ENCODE results near the gene KAZN.
A peak's percentile ranks its signal among the peaks of the same experiment; 100 is the strongest.

Gene KAZN

DNA sequence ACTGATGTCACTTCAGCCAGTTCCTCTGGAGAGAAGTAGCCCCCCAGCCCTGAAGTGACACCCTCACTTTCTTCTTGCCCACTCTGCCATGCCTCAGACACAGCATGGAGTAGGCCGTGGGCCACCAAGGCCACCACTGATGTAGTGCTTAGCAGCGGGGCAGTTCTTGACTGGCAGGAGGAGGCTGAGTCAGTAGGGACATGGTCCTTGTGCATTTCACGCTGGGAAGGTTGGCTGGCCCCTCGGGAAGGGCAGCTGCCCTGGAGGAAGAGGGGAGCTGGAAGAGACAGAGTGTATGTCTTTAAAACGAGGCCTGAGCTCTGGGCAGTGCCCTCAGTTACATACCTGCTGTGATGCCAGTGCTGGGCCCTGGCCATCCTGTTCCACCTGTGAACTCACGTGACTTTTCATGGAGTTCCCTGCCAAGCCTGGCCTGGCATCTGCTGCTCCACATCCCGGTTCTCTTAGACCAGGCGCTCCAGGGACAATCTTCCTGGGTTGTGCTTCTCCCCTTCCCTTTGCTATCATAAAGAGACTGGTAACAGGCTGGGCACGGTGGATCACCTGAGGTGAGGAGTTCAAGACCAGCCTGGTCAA is 396.5 kb downstream of the KAZN start:
- TF ChIP-seq, protein P1, sequence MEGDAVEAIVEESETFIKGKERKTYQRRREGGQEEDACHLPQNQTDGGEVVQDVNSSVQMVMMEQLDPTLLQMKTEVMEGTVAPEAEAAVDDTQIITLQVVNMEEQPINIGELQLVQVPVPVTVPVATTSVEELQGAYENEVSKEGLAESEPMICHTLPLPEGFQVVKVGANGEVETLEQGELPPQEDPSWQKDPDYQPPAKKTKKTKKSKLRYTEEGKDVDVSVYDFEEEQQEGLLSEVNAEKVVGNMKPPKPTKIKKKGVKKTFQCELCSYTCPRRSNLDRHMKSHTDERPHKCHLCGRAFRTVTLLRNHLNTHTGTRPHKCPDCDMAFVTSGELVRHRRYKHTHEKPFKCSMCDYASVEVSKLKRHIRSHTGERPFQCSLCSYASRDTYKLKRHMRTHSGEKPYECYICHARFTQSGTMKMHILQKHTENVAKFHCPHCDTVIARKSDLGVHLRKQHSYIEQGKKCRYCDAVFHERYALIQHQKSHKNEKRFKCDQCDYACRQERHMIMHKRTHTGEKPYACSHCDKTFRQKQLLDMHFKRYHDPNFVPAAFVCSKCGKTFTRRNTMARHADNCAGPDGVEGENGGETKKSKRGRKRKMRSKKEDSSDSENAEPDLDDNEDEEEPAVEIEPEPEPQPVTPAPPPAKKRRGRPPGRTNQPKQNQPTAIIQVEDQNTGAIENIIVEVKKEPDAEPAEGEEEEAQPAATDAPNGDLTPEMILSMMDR (IDR thresholded peaks at IDR 0.05; ENCODE audit: low read depth, low read length, missing control alignments) = no peak
- in situ Hi-C loops (cut with HindIII; ENCODE audit: low sequenced_read_pairs) = no loop called here
- H3K4me3 ChIP-seq (ENCODE audit: low read depth, low read length) = no peak overlapping the region
- DNase-seq (ENCODE audit: low read depth) = no peak

DNA sequence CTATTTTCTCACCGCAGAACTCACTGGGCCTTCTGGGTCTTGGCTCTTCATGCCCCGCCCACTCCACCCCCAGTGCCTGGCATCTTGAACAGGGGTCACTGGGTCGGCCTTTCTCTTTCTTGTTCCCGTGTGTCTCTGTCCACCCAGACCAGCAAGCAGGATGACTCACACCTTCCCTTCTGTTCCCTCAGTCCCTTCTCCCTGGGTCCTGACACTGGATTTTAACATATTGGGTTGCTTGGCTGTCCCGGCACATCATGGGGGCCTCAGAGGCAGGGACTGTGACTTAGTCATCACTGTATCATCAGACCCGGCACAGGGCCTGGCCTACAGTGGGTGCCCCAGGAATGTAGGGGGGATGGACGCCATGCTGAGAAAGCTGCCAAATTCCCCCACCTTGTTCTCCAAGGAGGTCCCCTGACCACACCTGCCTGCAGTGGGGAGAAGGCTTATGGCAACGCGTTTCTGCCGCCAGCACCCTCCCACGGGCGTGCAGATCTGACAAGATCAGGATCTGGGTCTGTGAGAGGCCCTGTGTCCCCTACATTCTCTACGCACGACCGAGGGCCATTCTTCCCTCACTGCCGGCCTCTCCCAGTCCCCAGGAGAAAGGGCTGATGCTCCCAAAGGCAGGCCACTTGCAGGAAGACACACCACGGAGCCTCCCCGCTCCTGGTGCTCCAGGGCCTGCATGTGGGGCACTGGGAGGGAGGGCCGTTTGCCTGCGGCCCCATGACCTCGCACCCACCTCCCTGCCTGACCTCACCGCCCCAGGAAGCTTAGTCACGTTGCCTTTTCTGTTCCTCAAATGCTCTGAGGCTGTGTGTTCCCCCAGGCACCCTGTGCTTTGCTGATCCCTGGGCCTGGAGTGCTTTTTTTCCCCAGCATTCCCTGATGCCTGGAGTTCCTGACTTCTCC is 397.9 kb downstream of the KAZN start:
- DNase-seq (ENCODE audit: low read depth) = no peak
- in situ Hi-C loops (cut with HindIII; ENCODE audit: low sequenced_read_pairs) = no loop called here
- TF ChIP-seq, protein P1 (IDR thresholded peaks at IDR 0.05; ENCODE audit: low read depth, low read length, missing control alignments) = no peak
- H3K4me3 ChIP-seq (ENCODE audit: low read depth, low read length) = no peak overlapping the region

DNA sequence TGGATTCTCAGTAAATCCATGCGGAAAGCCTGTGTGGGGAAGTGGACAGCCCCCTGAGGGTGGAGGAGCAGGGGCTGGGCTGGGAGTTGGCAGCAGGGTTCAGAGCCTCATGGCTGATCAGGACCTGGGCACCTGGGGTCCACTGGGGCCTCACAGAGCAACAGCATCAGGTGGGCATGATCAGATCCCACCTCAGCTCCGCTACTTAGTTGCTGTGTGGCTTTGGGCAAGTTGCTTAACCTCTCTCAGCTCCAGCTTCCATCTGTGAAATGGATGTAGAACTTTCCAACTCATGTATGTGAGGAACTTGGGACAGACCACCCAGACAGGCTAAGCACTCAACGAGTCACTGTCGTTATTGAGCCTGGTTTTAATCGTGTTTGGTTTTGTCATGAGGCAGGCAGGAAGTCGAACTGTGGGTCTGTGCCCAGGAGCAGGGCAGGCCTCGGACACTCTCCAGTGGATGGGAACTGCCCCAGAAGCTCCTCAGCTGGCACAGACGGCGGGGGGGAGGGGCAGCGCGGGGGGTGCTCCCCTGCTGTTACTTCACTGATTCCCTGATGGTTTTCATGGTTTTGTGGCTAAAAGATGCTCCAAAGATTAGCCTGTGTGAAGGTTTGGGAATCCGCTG is 399.3 kb downstream of the KAZN start:
- H3K4me3 ChIP-seq (ENCODE audit: low read depth, low read length) = no peak overlapping the region
- in situ Hi-C loops (cut with HindIII; ENCODE audit: low sequenced_read_pairs) = no loop called here
- TF ChIP-seq, protein P1 (IDR thresholded peaks at IDR 0.05; ENCODE audit: low read depth, low read length, missing control alignments) = no peak
- DNase-seq (ENCODE audit: low read depth) = no peak

DNA sequence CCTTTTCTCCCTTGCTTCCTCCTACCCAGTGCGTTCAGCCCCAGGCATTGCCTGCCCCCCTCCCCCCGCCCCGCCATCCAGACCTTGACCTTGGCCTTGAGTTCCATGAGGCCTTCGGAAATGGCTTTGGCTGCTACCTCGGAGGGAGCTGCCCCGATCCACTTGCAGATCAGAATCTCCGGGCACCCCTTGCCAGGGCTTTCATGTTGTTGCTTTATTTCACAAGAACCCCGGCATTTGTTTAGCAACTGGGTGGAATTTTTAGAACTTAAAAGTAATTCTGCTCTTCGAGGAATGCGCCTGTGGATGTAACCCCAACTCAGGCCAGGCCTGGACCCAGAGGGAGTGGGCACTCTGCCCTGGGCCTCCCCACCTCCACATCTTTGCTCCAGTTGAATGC is 401.0 kb downstream of the KAZN start:
- in situ Hi-C loops (cut with HindIII; ENCODE audit: low sequenced_read_pairs) = no loop called here
- no peak for DNase-seq (ENCODE audit: low read depth)
- TF ChIP-seq, protein P1 (IDR thresholded peaks at IDR 0.05; ENCODE audit: low read depth, low read length, missing control alignments) = no peak
- no peak overlapping the region for H3K4me3 ChIP-seq (ENCODE audit: low read depth, low read length)

DNA sequence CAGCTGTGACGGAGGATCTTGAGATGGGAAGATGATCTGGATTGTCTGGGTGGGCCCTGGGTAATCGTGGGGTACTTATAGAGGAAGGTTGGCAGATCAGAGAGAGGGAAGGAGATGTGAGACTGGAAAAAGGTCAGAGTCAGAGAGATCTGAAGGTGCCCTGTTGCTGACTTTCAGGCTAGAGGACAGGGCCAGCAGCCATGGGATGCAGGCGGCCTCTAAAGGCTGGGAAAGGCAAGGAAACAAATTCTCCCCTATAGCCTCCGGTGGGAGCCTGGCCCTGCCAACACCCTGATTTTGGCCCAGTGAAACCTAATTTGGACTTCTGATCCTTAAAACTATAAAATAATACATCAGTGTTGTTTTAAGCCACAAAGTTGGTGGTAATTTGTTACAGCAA is 401.5 kb downstream of the KAZN start:
- DNase-seq (ENCODE audit: low read depth) = no peak
- in situ Hi-C loops (cut with HindIII; ENCODE audit: low sequenced_read_pairs) = no loop called here
- TF ChIP-seq, protein P1 (IDR thresholded peaks at IDR 0.05; ENCODE audit: low read depth, low read length, missing control alignments) = peak; percentile 8
- no peak overlapping the region for H3K4me3 ChIP-seq (ENCODE audit: low read depth, low read length)

DNA sequence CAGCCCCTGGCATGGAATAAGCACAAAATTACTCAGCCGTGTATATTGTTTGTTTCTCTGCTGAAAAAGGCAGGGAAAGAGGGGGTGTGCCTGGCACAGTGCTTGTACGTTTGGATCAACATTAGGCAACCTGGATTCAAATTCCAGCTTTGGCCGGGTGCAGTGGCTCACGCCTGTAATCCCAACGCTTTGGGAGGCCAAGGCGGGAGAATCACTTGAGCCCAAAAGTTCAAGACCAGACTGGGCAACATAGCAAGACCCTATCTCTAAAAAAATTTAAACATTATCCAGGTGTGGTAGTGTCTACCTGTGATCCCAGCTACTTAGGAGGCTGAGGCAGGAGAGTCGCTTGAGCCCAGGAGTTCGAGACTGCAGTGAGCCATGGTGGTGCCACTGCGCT is 402.2 kb downstream of the KAZN start:
- H3K4me3 ChIP-seq (ENCODE audit: low read depth, low read length) = no peak overlapping the region
- TF ChIP-seq, protein P1 (IDR thresholded peaks at IDR 0.05; ENCODE audit: low read depth, low read length, missing control alignments) = no peak
- in situ Hi-C loops (cut with HindIII; ENCODE audit: low sequenced_read_pairs) = no loop called here
- DNase-seq (ENCODE audit: low read depth) = no peak

Data from astrocyte of the cerebellum (primary cell).